ENCODE measurements around the gene YAF2. TPM values are rescaled to one million over a fixed set of nuclear protein-coding genes. Genes with fewer than 3 reads are reported as not detected.

The YAF2 gene
- total RNA-seq, 3 donors from 2014 or later: 19.0 to 37.8 (median 22.2) TPM

DNA sequence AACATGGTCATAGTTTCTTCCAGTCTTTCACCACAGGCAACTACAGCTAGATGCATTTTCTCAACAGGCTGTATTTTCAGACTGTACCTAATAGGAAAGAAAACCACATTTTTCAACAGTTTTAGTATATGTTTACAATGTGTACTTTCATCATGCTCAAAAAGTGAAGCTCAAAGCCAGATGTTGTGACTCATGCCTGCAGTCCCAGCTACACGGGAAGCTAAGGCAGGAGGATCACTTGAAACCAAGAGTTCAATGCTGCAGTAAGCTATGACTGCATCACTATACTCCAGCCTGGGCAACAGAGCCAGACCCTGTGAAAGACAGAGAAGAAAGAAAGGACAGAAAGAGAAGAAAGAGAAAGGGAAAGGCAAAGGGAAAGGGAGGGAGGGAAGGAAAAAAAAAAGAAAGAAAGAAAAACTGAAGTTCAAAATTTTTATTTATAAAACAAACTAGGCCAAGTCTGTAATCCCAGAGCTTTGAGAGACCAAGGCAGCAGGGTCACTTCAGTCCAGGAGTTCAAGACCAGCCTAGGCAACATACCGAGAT is 118.9 kb downstream of the YAF2 start:
- intact Hi-C loops (cut with DNase I, micrococcal nuclease): no loop called here
- ATAC-seq (no peak), DNase-seq (no peak)
- Histone ChIP-seq H3K9me3 (no peaks in the 10 kb centered on the region), H3K4me1 (ENCODE audit: low read depth) (no peaks in the 10 kb centered on the region), H3K36me3 (ENCODE audit: low read depth) (no peaks in the 10 kb centered on the region), H3K4me3 (no peak overlapping the region)
- TF ChIP-seq, protein P1, sequence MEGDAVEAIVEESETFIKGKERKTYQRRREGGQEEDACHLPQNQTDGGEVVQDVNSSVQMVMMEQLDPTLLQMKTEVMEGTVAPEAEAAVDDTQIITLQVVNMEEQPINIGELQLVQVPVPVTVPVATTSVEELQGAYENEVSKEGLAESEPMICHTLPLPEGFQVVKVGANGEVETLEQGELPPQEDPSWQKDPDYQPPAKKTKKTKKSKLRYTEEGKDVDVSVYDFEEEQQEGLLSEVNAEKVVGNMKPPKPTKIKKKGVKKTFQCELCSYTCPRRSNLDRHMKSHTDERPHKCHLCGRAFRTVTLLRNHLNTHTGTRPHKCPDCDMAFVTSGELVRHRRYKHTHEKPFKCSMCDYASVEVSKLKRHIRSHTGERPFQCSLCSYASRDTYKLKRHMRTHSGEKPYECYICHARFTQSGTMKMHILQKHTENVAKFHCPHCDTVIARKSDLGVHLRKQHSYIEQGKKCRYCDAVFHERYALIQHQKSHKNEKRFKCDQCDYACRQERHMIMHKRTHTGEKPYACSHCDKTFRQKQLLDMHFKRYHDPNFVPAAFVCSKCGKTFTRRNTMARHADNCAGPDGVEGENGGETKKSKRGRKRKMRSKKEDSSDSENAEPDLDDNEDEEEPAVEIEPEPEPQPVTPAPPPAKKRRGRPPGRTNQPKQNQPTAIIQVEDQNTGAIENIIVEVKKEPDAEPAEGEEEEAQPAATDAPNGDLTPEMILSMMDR (IDR thresholded peaks at IDR 0.05): no peak

DNA sequence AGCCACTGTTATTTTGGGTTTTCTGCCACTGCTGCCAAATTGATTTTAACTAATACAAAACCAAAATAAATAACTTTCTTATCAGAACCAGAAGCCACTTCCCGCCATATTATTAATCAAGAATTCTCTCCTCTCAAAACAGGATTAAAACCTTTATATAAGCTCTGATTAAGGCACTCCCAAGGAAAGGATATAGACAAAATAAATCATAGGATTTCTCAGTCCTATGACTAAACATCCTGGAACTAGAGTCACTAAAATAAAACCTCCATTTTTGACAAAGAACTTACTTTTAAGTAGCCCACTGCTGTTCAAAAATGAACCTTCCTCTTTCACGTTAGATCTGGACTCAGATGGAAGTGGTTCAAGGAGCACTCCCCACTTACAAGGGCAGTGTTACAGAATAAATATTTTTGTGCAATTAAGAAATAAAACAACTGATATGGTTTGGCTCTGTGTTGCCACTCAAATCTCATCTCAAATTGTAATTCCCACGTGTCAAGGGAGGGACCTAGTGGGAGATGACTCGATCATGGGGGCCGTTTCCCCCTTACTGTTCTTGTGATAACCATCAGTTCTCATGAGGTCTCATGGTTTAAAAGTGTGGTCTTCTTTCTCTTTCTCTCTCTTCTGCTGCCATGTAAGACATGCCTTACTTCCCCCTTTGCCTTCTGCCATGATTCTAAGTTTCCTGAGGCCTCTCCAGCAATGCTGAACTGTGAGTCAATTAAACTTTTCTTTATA is 119.7 kb downstream of the YAF2 start:
- TF ChIP-seq, protein P1 (IDR thresholded peaks at IDR 0.05): no peak
- intact Hi-C loops (cut with DNase I, micrococcal nuclease): no loop called here
- no peak for DNase-seq
- Histone ChIP-seq H3K4me3 (no peak overlapping the region), H3K9me3 (no peaks in the 10 kb centered on the region), H3K4me1 (ENCODE audit: low read depth) (no peaks in the 10 kb centered on the region), H3K36me3 (ENCODE audit: low read depth) (no peaks in the 10 kb centered on the region)
- ATAC-seq: no peak

DNA sequence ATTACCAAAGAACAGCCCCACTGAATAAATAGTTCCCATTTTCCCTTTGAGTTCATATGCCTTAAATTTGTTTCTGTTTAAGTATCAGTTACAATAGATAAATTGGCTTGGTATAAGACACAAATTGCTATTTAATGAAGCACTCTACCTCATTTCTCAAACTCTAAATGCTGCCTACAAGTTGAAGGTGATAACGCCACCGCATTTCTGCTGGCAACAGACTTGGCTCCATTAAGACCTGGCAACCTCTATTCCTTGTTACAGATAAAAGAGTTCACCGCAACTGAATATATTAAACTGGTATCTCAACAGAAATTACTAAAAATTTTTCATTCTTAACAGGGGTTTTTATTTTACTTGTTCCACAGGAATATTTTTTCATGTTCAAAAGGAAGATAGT is 129.0 kb downstream of the YAF2 start:
- intact Hi-C loops (cut with DNase I, micrococcal nuclease): no loop called here

More for the DNA sequence above, 129.0 kb downstream of the YAF2 start:
- H3K4me1 ChIP-seq (ENCODE audit: low read depth): no peaks in the 10 kb centered on the region
- TF ChIP-seq, protein P1 (IDR thresholded peaks at IDR 0.05): no peak
- H3K36me3 ChIP-seq (ENCODE audit: low read depth): no peaks in the 10 kb centered on the region
- H3K4me3 ChIP-seq: no peak overlapping the region
- no peak for ATAC-seq
- no peak for DNase-seq
- H3K9me3 ChIP-seq: peaks cover 8% of the 10 kb centered on the region

Other genes starting within 250 kb of the YAF2 start
- gene GXYLT1, start 93.4 kb downstream of the YAF2 start, total RNA-seq: 1 to 10 TPM; 7.4 to 8.8 (median 8.5) TPM
- 10 to 100 TPM; 31.4 to 43.3 (median 40.3) TPM for gene ZCRB1, start 87.8 kb upstream of the YAF2 start, total RNA-seq
- gene PPHLN1, start 87.9 kb upstream of the YAF2 start, total RNA-seq: 10 to 100 TPM; 43.7 to 50.6 (median 44.9) TPM